Right kidney (tissue), 9 donors: ENCODE data around the gene LCMT1.
"Not testable (repeated sequence)": the region's sequence is repeated elsewhere in the genome, so short reads cannot be mapped to it uniquely, and the experiment has no call there.

Source experiments
- DNase-seq: peaks from one replicate; pipeline ENCODE4 v3.0.0-alpha.2; 2016
- long read RNA-seq, 8 donors: transcript quantifications; one replicate each; lab custom pipeline, GENCODE V29; 2026

LCMT1 gene
- long read RNA-seq, donor 1, transcript LCMT1-203 (11 exons, 1,368 nt) = minor isoform, 13 of 60 reads
- long read RNA-seq, donor 1, transcript LCMT1-209 (2 exons, 517 nt) = major isoform, 24 of 60 reads
- long read RNA-seq, donor 1, partial matches to known transcripts = 19 of 60 reads
- long read RNA-seq, donor 1, other reads (novel, unspliced or antisense) = 0 of 60 reads
- long read RNA-seq, donor 2, transcript LCMT1-209 (2 exons, 517 nt) = major isoform, 22 of 33 reads
- long read RNA-seq, donor 2, transcript LCMT1-203 (11 exons, 1,368 nt) = minor isoform, 9 of 33 reads
- long read RNA-seq, donor 2, partial matches to known transcripts = 0 of 33 reads
- long read RNA-seq, donor 2, other reads (novel, unspliced or antisense) = 0 of 33 reads
- long read RNA-seq, donor 3, transcript LCMT1-209 (2 exons, 517 nt) = major isoform, 8 of 15 reads
- long read RNA-seq, donor 3, partial matches to known transcripts = 6 of 15 reads
- long read RNA-seq, donor 3, other reads (novel, unspliced or antisense) = 0 of 15 reads
- long read RNA-seq, donor 4, transcript LCMT1-203 (11 exons, 1,368 nt) = minor isoform, 10 of 32 reads
- long read RNA-seq, donor 4, transcript LCMT1-209 (2 exons, 517 nt) = major isoform, 12 of 32 reads
- long read RNA-seq, donor 4, partial matches to known transcripts = 5 of 32 reads
- long read RNA-seq, donor 4, other reads (novel, unspliced or antisense) = 0 of 32 reads
- long read RNA-seq, donor 5, transcript LCMT1-209 (2 exons, 517 nt) = major isoform, 25 of 62 reads
- long read RNA-seq, donor 5, transcript LCMT1-203 (11 exons, 1,368 nt) = minor isoform, 23 of 62 reads
- long read RNA-seq, donor 5, partial matches to known transcripts = 10 of 62 reads
- long read RNA-seq, donor 5, other reads (novel, unspliced or antisense) = 0 of 62 reads
- long read RNA-seq, donor 6, transcript LCMT1-209 (2 exons, 517 nt) = minor isoform, 20 of 71 reads
- long read RNA-seq, donor 6, transcript LCMT1-203 (11 exons, 1,368 nt) = major isoform, 28 of 71 reads
- long read RNA-seq, donor 6, partial matches to known transcripts = 19 of 71 reads
- long read RNA-seq, donor 6, other reads (novel, unspliced or antisense) = 0 of 71 reads
- long read RNA-seq, donor 7 = 0 reads
- long read RNA-seq, donor 8, transcript LCMT1-209 (2 exons, 517 nt) = minor isoform, 13 of 32 reads
- long read RNA-seq, donor 8, transcript LCMT1-203 (11 exons, 1,368 nt) = major isoform, 16 of 32 reads
- long read RNA-seq, donor 8, partial matches to known transcripts = 0 of 32 reads
- long read RNA-seq, donor 8, other reads (novel, unspliced or antisense) = 0 of 32 reads

GRCh38 chr16:25111403-25112166, at the start of gene LCMT1:
LCMT1 (plus strand) TSS chr16:25111742; CDS start chr16:25111884, 142 bp downstream.
- DNase-seq = peak; percentile 81

- DNase-seq = no peak
Measured at GRCh38 chr16:25063102-25063501, 48.4 kb upstream of the LCMT1 start.

- DNase-seq = no peak
Measured at GRCh38 chr16:25063865-25064264, 47.7 kb upstream of the LCMT1 start.

GRCh38 chr16:25064281-25064680, 47.3 kb upstream of the LCMT1 start:
- not testable (repeated sequence) for DNase-seq

- no peak for DNase-seq
Measured at GRCh38 chr16:25064937-25065336, 46.6 kb upstream of the LCMT1 start.

- DNase-seq = no peak
Measured at GRCh38 chr16:25065899-25066298, 45.6 kb upstream of the LCMT1 start.

- peak; percentile 62 for DNase-seq
Measured at GRCh38 chr16:25066426-25066746, 45.2 kb upstream of the LCMT1 start.

GRCh38 chr16:25066747-25067631, 44.6 kb upstream of the LCMT1 start:
- DNase-seq = peak; percentile 84

GRCh38 chr16:25073854-25074253, 37.7 kb upstream of the LCMT1 start:
- DNase-seq = no peak

GRCh38 chr16:25078386-25078978, 33.1 kb upstream of the LCMT1 start:
- DNase-seq = no peak

- DNase-seq = no peak
Measured at GRCh38 chr16:25079637-25080378, 31.7 kb upstream of the LCMT1 start.

- no peak for DNase-seq
Measured at GRCh38 chr16:25080420-25081131, 31.0 kb upstream of the LCMT1 start.

GRCh38 chr16:25081702-25082101, 29.8 kb upstream of the LCMT1 start:
- no peak for DNase-seq

GRCh38 chr16:25083065-25083464, 28.5 kb upstream of the LCMT1 start:
- no peak for DNase-seq

- DNase-seq = no peak
Measured at GRCh38 chr16:25083701-25084100, 27.8 kb upstream of the LCMT1 start.

GRCh38 chr16:25084797-25085196, 26.7 kb upstream of the LCMT1 start:
- DNase-seq = no peak

GRCh38 chr16:25087761-25088160, 23.8 kb upstream of the LCMT1 start:
- DNase-seq = no peak

- no peak for DNase-seq
Measured at GRCh38 chr16:25089351-25089750, 22.2 kb upstream of the LCMT1 start.

- no peak for DNase-seq
Measured at GRCh38 chr16:25092441-25092840, 19.1 kb upstream of the LCMT1 start.
